AG09319 (cell line): ENCODE results near the gene TIAL1.

Experiments used
- DNase-seq: peaks from one replicate; pipeline ENCODE4 v3.0.0-alpha.2; 2010; ENCODE audit warnings: low read depth; ENCODE audit errors: extremely low read depth
- TF ChIP-seq, protein P1 (sequence below): IDR thresholded peaks from 2 replicates; pipeline ENCODE4 v1.5.1; 2011; ENCODE audit warnings: low read depth, mild to moderate bottlenecking, inconsistent platforms, low read length, moderate library complexity

The TIAL1 gene

DNA sequence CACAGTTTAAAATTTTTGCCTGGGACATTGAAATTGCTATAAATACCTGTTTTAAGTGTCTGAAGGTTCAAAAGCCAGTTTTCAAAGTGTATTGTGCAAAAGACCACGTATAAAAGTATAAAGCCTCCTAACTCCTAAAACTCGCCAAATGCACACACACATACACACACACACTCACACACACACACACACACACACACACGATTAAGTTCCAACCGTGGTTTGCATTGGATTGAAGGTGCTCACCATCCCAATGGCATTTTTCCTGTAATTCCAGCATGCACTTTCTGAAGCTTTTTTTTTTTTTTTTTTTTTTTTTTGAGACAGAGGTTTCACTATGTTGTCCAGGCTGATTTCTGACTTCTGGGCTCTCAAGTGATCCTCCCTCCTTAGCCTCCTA lies 51.5 kb downstream of the TIAL1 start:
- no peak for DNase-seq
- TF ChIP-seq, protein P1, sequence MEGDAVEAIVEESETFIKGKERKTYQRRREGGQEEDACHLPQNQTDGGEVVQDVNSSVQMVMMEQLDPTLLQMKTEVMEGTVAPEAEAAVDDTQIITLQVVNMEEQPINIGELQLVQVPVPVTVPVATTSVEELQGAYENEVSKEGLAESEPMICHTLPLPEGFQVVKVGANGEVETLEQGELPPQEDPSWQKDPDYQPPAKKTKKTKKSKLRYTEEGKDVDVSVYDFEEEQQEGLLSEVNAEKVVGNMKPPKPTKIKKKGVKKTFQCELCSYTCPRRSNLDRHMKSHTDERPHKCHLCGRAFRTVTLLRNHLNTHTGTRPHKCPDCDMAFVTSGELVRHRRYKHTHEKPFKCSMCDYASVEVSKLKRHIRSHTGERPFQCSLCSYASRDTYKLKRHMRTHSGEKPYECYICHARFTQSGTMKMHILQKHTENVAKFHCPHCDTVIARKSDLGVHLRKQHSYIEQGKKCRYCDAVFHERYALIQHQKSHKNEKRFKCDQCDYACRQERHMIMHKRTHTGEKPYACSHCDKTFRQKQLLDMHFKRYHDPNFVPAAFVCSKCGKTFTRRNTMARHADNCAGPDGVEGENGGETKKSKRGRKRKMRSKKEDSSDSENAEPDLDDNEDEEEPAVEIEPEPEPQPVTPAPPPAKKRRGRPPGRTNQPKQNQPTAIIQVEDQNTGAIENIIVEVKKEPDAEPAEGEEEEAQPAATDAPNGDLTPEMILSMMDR = no peak

DNA sequence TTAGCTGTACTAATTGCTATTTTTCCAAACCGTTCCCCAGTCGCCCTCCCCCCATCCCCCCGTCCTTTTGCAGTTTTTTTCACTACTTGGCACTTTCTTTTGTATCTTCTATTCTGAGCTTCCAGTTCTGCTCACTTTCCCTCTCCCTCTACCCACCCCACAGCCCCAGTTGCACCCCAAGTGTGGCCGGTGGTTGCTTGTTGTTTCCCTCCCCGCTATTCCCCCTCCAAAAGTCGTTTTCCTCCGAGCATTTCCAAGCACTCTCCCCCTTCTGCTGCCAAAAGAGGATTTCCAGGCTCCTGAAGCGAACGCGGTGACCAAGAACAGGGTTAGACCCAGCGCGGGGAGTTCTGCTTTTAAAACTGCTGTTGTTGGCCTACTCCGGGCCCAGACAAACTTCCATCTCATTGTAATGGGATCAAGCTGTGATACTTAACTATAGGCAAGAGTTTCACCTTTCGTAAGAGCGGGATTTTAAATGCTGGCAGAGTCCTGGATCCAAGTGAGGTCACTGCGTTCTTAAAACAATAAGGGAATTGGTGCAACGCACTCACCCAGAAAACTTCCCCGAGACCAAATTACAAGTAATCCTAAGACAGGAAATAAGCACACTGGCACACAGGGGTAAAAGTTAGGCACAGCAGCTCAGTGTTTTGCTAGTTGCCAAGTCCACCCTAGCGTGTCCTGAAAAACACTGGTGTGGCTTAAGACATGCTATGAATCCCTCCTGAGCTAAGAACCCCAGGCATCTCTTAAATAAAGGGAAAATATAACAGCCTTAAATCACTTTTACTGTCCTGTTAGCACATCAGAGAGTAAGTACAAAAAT lies 52.7 kb downstream of the TIAL1 start:
- TF ChIP-seq, protein P1 = no peak
- DNase-seq = peak; percentile 65

DNA sequence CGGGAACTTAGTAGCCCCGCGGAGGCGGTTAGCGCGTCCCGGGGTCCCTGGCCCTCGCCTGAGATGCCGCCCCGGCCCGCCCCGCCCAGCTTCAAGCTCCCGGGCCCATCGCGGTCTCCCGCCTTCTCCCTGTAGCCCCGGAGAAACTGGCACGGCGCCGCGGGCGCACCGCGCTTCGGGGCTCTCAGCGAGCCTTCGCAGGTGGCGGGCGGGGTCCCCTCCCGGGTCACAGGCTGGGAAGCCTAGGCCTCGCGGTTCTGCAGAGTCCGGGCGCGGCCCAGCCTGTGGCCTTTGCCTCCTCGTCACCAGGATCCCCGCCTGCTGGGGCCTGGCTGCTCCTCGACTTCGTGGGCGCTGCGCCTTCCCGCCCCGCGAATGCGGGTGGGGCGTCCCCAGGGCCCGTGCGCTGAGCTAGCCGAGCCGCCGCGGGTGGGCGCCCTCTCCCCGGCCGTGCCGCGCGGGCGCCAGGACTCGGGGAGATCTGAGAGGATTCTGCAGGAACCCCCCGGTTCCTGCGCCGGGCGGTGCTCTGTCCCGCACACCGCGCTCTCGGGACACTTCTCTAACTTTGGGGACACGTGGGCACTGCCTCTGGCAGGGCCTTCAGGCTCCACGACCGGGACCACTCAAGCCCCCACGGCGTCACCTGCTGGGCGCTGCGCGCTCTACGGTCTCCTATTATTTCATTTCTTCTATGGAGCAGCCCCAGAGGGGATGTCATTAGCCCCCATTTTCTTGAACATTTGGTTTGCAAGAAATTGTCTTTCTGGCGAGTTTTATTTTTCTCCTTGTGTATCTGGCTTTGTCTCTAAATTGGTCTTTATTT lies 53.6 kb downstream of the TIAL1 start:
- no peak for DNase-seq
- TF ChIP-seq, protein P1 = peak; percentile 58

DNA sequence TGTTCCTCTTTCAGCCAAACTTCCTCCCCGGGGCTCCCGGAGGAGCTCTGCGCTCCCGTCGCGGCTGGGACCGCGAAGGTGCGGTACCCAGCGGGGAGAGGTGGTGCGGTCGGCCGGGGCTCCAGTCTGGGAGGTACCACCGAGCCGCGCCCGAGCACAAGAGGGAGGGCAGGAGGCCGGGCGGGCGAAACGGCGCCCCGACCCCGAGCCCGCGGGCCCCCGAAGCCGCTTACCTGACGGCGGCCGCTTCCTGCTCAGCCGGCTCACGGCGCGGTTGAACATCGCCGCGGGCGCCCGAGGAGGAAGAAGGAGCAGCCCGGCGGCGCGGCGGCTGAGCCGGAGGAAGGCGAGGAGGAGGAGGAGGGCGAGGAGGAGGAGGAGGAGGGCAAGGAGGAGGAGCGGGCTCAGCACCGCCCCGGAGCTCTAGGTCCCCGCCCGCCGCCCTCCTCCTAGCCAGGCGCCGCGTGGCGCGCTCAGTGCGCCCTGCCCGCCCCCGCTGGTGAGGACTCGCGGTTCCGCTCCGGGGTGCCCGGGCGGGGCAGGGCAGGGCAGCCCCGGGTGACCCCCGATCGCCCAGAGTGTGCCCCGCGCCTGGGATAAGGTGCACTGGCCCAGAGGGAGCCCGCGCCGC lies 54.3 kb downstream of the TIAL1 start, which contains the start of gene RGS10:
Gene RGS10 (minus strand): TSS at position 363 of the 631 bp plus-strand sequence. CDS start 81 bp downstream, at position 282.
- no peak for DNase-seq
- TF ChIP-seq, protein P1 = no peak

DNA sequence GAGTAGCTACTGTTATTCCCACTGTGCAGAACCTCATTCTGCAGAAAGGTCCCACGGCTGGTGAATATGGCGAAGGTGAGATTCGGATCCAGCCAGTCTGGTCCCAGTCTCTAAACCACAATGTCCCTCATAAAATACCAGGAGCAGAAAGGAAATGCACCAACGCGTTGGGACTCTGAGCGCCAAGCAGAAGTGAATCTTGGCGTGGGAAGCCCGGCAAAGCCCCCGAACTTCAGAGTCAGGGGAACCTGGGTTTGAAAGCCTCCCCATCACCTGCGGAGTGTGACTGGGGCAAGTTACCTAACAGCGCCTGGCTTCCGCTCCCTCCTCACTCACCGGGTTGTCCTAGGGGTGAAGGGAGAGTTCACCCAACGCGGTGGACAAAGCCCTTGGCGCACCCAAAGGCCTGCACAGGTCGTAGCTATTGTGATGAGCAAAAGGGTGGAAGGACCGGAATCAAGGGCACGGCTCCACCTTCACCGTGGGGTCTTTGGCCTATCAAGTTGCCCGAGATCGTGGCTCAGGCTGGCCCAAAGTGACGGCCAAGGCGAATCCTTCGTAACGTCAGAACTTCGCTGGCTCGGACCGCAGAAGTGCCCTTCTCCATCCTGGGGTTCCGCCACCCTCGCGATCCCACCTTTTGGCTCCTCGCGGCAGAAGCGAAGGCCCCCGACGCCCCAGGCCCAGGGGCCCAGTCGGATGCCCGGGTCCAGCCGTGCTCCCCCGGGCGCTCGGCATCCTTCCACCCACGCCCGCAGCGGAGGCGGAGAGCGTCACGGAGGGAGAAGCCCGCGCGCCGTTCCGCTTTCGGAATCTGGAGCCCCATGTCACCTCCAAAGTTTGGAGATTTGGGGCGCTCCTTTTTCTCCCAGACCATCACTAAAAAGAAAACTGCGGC lies 55.1 kb downstream of the TIAL1 start:
- no peak for DNase-seq
- TF ChIP-seq, protein P1 = no peak

DNA sequence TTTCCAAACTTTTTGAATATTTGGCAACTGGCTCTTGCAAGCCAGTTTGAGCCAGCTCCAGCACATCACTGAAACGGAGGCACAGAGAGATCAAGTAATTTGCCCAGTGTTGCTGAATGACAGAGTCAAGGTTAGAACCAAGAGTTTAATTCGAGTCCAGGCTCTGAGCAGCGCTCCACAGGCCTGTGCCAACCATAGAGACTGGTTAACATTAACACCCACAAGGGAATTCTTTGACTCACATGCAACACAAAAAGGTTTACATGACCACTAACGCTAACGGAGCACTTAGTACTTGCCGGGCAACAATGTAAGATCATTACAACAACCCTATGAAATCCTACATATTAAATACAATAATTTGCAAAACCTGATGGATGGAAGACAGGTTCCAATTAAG lies 55.7 kb downstream of the TIAL1 start:
- no peak for DNase-seq
- TF ChIP-seq, protein P1 = no peak
